GM21619 (cell line): ENCODE measurements around the gene GLP1R.
"Not testable (repeated sequence)": the region's sequence is repeated elsewhere in the genome, so short reads cannot be mapped to it uniquely, and the experiment has no call there.

ENCODE experiments used
- ATAC-seq: cut with Tn5 transposase; IDR thresholded peaks from one replicate; pipeline ENCODE4 v1.9.1; 2021; ENCODE audit not compliant: unreplicated experiment

GLP1R gene

GRCh38 chr6:39118921-39119320 lies 70.3 kb downstream of the GLP1R start:
- no peak for ATAC-seq

GRCh38 chr6:39124114-39124513 lies 75.5 kb downstream of the GLP1R start:
- ATAC-seq: no peak

GRCh38 chr6:39128106-39128505 lies 79.5 kb downstream of the GLP1R start:
- no peak for ATAC-seq

- no peak for ATAC-seq
These were observed 80.3 kb downstream of the GLP1R start for GRCh38 chr6:39128832-39129231.

GRCh38 chr6:39130691-39131090 lies 82.1 kb downstream of the GLP1R start:
- no peak for ATAC-seq

- not testable (repeated sequence) for ATAC-seq
These were observed 86.2 kb downstream of the GLP1R start for GRCh38 chr6:39134761-39135160.

GRCh38 chr6:39136207-39136606 lies 87.6 kb downstream of the GLP1R start:
- not testable (repeated sequence) for ATAC-seq

- ATAC-seq: no peak
These were observed 88.7 kb downstream of the GLP1R start for GRCh38 chr6:39137245-39137644.
